H1 (cell line): ENCODE measurements around the gene ZNF511. TPM values are rescaled to one million over a fixed set of nuclear protein-coding genes. Genes with fewer than 3 reads are reported as not detected.

Experiments used
- CTCF ChIA-PET: fragments of 300-600 bp; sonication (Branson Sonifier 250); formaldehyde crosslinking; loops from one replicate; lab custom pipeline; 2021; ENCODE audit not compliant: partially characterized antibody; lab: Charles Lee
- POLR2A ChIA-PET: fragments of 300-600 bp; sonication (Branson Sonifier 250); formaldehyde crosslinking; loops from one replicate; lab custom pipeline; 2021; ENCODE audit warnings: inconsistent platforms; ENCODE audit not compliant: partially characterized antibody; lab: Charles Lee
- DNase-seq, 2 experiments: peaks; one replicate each; pipeline versions ENCODE4 v3.0.0 to v3.0.0-alpha.2; 2010 to 2022; ENCODE audit warnings: low spot score in 2 of 2, low read depth in 1 of 2, mixed read lengths in 1 of 2
- FAIRE-seq: peaks from 2 replicates; lab custom pipeline; 2011; peaks lifted over from hg19 to GRCh38; lab: Jason Lieb, UNC
- H2AFZ ChIP-seq: 2 replicates; pipeline ENCODE4 v1.8.1; 2012; ENCODE audit warnings: low read length, inconsistent platforms
- H2AK5ac ChIP-seq: 2 replicates; pipeline ENCODE4 v1.6.1; 2013; ENCODE audit warnings: low read depth, low read length
- H2BK120ac ChIP-seq: replicated peaks from 2 replicates; pipeline ENCODE3; 2013; ENCODE audit warnings: low read depth, low read length, inconsistent platforms
- H2BK12ac ChIP-seq: 2 replicates; pipeline ENCODE4 v1.6.1; 2013; ENCODE audit warnings: low read depth, low read length
- H2BK15ac ChIP-seq: 2 replicates; pipeline ENCODE4 v1.6.1; 2013; ENCODE audit warnings: low read length
- H2BK20ac ChIP-seq: 2 replicates; pipeline ENCODE4 v1.6.1; 2013; ENCODE audit warnings: low read length
- H2BK5ac ChIP-seq: 2 replicates; pipeline ENCODE4 v1.6.1; 2013; ENCODE audit warnings: low read depth, low read length
- H3K14ac ChIP-seq: 2 replicates; pipeline ENCODE4 v1.6.1; 2013; ENCODE audit warnings: inconsistent platforms; ENCODE audit not compliant: insufficient read length
- H3K18ac ChIP-seq: 2 replicates; pipeline ENCODE4 v1.6.1; 2013; ENCODE audit warnings: low read length; ENCODE audit errors: extremely low read depth
- H3K23ac ChIP-seq: 2 replicates; pipeline ENCODE4 v1.6.1; 2013; ENCODE audit warnings: inconsistent platforms; ENCODE audit not compliant: insufficient read length
- H3K23me2 ChIP-seq: 2 replicates; pipeline ENCODE4 v1.6.1; 2013; ENCODE audit warnings: low read depth, low read length
- H3K27ac ChIP-seq: 2 replicates; pipeline ENCODE4 v1.6.1; 2011; ENCODE audit warnings: low read depth, low read length, inconsistent platforms
- H3K27me3 ChIP-seq, 4 experiments: replicated peaks in 1 of 4; 1 replicate in 1 of 4; 2 replicates in 3 of 4; pipeline versions ENCODE4 v1.6.1 to v1.8.1; 2011 to 2013; ENCODE audit warnings: low read length in 3 of 4, mild to moderate bottlenecking in 3 of 4, inconsistent platforms in 2 of 4, mixed read lengths in 2 of 4, moderate library complexity in 1 of 4; ENCODE audit not compliant: control insufficient read depth in 3 of 4, insufficient read depth in 3 of 4; ENCODE audit errors: extremely low read depth in 1 of 4
- H3K36me3 ChIP-seq, 4 experiments: 2 replicates each; pipeline versions ENCODE4 v1.6.1 to v1.8.1; 2011 to 2013; ENCODE audit warnings: mild to moderate bottlenecking in 4 of 4, low read length in 3 of 4, moderate library complexity in 2 of 4, control low read depth in 1 of 4, inconsistent platforms in 1 of 4; ENCODE audit not compliant: insufficient read depth in 4 of 4, control insufficient read depth in 2 of 4
- H3K4ac ChIP-seq: replicated peaks from 2 replicates; pipeline ENCODE3; 2013; ENCODE audit warnings: low read length, low read depth, mixed read lengths, inconsistent platforms; ENCODE audit not compliant: insufficient read length
- H3K4me1 ChIP-seq, 4 experiments: replicated peaks in 1 of 4; 1 replicate in 1 of 4; 2 replicates in 3 of 4; pipeline versions ENCODE4 v1.6.1 to v1.8.1; 2011 to 2013; ENCODE audit warnings: low read length in 3 of 4, inconsistent platforms in 2 of 4, mixed read lengths in 1 of 4; ENCODE audit not compliant: insufficient read depth in 4 of 4, control insufficient read depth in 3 of 4
- H3K4me2 ChIP-seq, 2 experiments: 2 replicates each; pipeline versions ENCODE4 v1.6.1 to v1.8.1; 2011 to 2013; ENCODE audit warnings: low read depth in 2 of 2, low read length in 2 of 2, control low read depth in 1 of 2, inconsistent platforms in 1 of 2, mild to moderate bottlenecking in 1 of 2; ENCODE audit not compliant: insufficient read depth in 1 of 2
- H3K4me3 ChIP-seq, 4 experiments: fragments of 200-600, 300-600 bp in 1 of 4; sonication (generic), shearing (Covaris generic), sonication (Bioruptor Twin) in 1 of 4; 2 replicates each; pipeline versions ENCODE4 v1.5.1 to v1.8.1; 2011 to 2016; ENCODE audit warnings: low read length in 4 of 4, low read depth in 3 of 4, control low read depth in 2 of 4, inconsistent platforms in 2 of 4, mild to moderate bottlenecking in 2 of 4, mixed read lengths in 1 of 4, moderate library complexity in 1 of 4; ENCODE audit not compliant: insufficient read depth in 2 of 4; ENCODE audit errors: extremely low read depth in 1 of 4
- H3K56ac ChIP-seq: replicated peaks from 2 replicates; pipeline ENCODE3; 2013; ENCODE audit warnings: low read depth, mild to moderate bottlenecking, mixed read lengths, low read length, inconsistent platforms; ENCODE audit not compliant: insufficient read length
- H3K79me1 ChIP-seq: 2 replicates; pipeline ENCODE4 v1.6.1; 2013; ENCODE audit warnings: low read depth, low read length, control low read depth
- H3K79me2 ChIP-seq, 2 experiments: 2 replicates each; pipeline versions ENCODE4 v1.6.1 to v1.8.1; 2012 to 2013; ENCODE audit warnings: low read length in 2 of 2, mild to moderate bottlenecking in 2 of 2, inconsistent platforms in 1 of 2; ENCODE audit not compliant: insufficient read depth in 2 of 2, control insufficient read depth in 1 of 2
- H3K9ac ChIP-seq, 4 experiments: replicated peaks in 1 of 4; 1 replicate in 1 of 4; 2 replicates in 3 of 4; pipeline versions ENCODE4 v1.6.1 to v1.8.1; 2011 to 2013; ENCODE audit warnings: low read depth in 3 of 4, low read length in 3 of 4, control low read depth in 2 of 4, mild to moderate bottlenecking in 2 of 4, moderate library complexity in 2 of 4, inconsistent platforms in 1 of 4; ENCODE audit errors: extremely low read depth in 1 of 4
- H3K9me3 ChIP-seq, 2 experiments: 2 replicates each; pipeline versions ENCODE4 v1.6.1 to v1.8.1; 2012 to 2013; ENCODE audit warnings: mild to moderate bottlenecking in 2 of 2, moderate library complexity in 2 of 2, control low read depth in 1 of 2, inconsistent platforms in 1 of 2, low read depth in 1 of 2, low read length in 1 of 2, mixed read lengths in 1 of 2; ENCODE audit not compliant: insufficient read depth in 2 of 2
- H4K20me1 ChIP-seq, 2 experiments: replicated peaks in 1 of 2; 2 replicates each; pipeline versions ENCODE3 to v1.8.1; 2011 to 2013; ENCODE audit warnings: inconsistent platforms in 2 of 2, low read length in 2 of 2, mild to moderate bottlenecking in 1 of 2; ENCODE audit not compliant: insufficient read depth in 2 of 2, control insufficient read depth in 1 of 2
- H4K5ac ChIP-seq: 2 replicates; pipeline ENCODE4 v1.6.1; 2013; ENCODE audit warnings: low read length, low read depth, mixed read lengths, inconsistent platforms; ENCODE audit not compliant: insufficient read length
- H4K8ac ChIP-seq: 2 replicates; pipeline ENCODE4 v1.8.0; 2013; ENCODE audit warnings: mild to moderate bottlenecking, moderate library complexity, low read length, inconsistent platforms; ENCODE audit not compliant: insufficient read depth; ENCODE audit errors: extremely low read depth
- H4K91ac ChIP-seq: replicated peaks from 2 replicates; pipeline ENCODE3; 2013; ENCODE audit warnings: low read length, mixed read lengths, inconsistent platforms; ENCODE audit not compliant: insufficient read length
- SIX5 ChIP-seq: IDR thresholded peaks from 2 replicates; pipeline ENCODE4 v1.6.1; 2011; ENCODE audit warnings: mild to moderate bottlenecking, low read depth, low read length
- USF2 ChIP-seq: IDR thresholded peaks from 2 replicates; pipeline ENCODE4 v1.6.1; 2011; ENCODE audit warnings: low read length, improper control_type of control experiment
- WGBS, 2 experiments: shearing (Covaris generic) in 1 of 2; methylation state at CpG; one replicate each; pipeline versions ENCODE4 v1.1.6 to v1.1.7; 2013 to 2015; ENCODE audit warnings: low lambda C conversion rate in 2 of 2, mixed read lengths in 2 of 2, inconsistent platforms in 1 of 2, low coverage in 1 of 2, missing lambda C conversion rate in 1 of 2; ENCODE audit not compliant: insufficient replicate concordance in 2 of 2, insufficient coverage in 1 of 2, insufficient read length in 1 of 2; ENCODE audit errors: extremely low coverage in 1 of 2, missing lambda C conversion rate in 1 of 2; 5-methylcytosine and 5-hydroxymethylcytosine counted together
- polyA plus RNA-seq, 7 experiments: library from polyadenylated mRNA; depleted of rRNA in 3 of 7; stranded (reverse) in 5 of 7; unstranded in 2 of 7; fragments of >200 nt in 5 of 7; fragments of 200-250 nt in 2 of 7; gene quantifications; 1 replicate in 5 of 7; 2 replicates in 1 of 7; 4 replicates in 1 of 7; pipeline versions ENCODE4 v1.2.1 to v1.2.3, GENCODE V29; 2011 to 2013; ENCODE audit warnings: missing spikeins in 2 of 7, mixed read lengths in 2 of 7
- total RNA-seq: library from RNA; stranded (reverse); fragmentation: NEBNext Ultra II Directional; extraction: Animal tissue kit (Norgen Biotek cat#: 25700); gene quantifications from 2 replicates; pipeline ENCODE4 v1.2.1, GENCODE V29; 2021

ZNF511 gene
- total and polyA plus RNA-seq, 2 of the 8 experiments (the other 6 are each of a cell fraction or from before 2014, with no cell fraction given) = 55.4 to 71.7 TPM

GRCh38 chr10:133311570-133311969, 2.9 kb downstream of the ZNF511 start:
- Histone ChIP-seq H4K8ac (no peak overlapping the region; the same call in 1 of the 2 replicates), H3K4me2 (no peak overlapping the region), H2BK20ac (no peak overlapping the region), H2BK5ac (no peak overlapping the region), H2AK5ac (no peak overlapping the region), H3K27ac (no peak overlapping the region), H3K23ac (no peak overlapping the region), H3K4me1 (peaks cover 0 to 6% (median 4%) of the 10 kb centered on the region in 4 experiments; a peak in 4 of 7 replicates), H2BK120ac (no peak overlapping the region), H4K20me1 (peaks cover 5 to 12% of the 10 kb centered on the region in 2 experiments), H3K36me3 (peaks cover 4 to 22% (median 6%) of the 10 kb centered on the region in 4 experiments; a peak in 7 of 8 replicates), H3K18ac (no peak overlapping the region), H2BK15ac (no peak overlapping the region), H3K56ac (no peak overlapping the region), H4K91ac (no peak overlapping the region), H2BK12ac (no peak overlapping the region), H2AFZ (no peak overlapping the region), H3K9me3 (no peaks in the 10 kb centered on the region), H3K9ac (no peak overlapping the region), H3K4ac (no peak overlapping the region), H3K14ac (no peak overlapping the region), H4K5ac (no peak overlapping the region), H3K79me1 (peaks cover 14% of the 10 kb centered on the region), H3K23me2 (peaks cover 10% of the 10 kb centered on the region; the same call in 1 of the 2 replicates), H3K4me3 (no peak overlapping the region), H3K27me3 (no peaks in the 10 kb centered on the region), H3K79me2 (peaks cover 3 to 17% of the 10 kb centered on the region in 2 experiments; a peak in 3 of 4 replicates)
- WGBS, 2 experiments = 84% methylated on average over 10 of the region's 10 CpGs; no CpG with 5 or more reads in 1 of the 2 experiments
- ChIA-PET POLR2A (interaction anchor here (0.7 to 1.6 kb wide), 2 partner anchors 13 to 46 kb away, joined by 3 to 6 read pairs; partner anchors contain the start of gene FUOM), CTCF (interaction anchor here (0.8 to 1.1 kb wide), 2 partner anchors 12 to 16 kb away, joined by 3 read pairs; no protein-coding TSS in a partner anchor)
- DNase-seq (no peak), FAIRE-seq (no peak)
- TF ChIP-seq USF2 = no peak
- no peak for TF ChIP-seq SIX5
